HCT116 (cell line): ENCODE results near the gene NAA25. TPM values are rescaled to one million over a fixed set of nuclear protein-coding genes. Genes with fewer than 3 reads are reported as not detected.

ENCODE experiments used
- ATAC-seq: fragments of 200-7000 bp; cut with Tn5 transposase; 2 replicates; pipeline ENCODE4 v1.9.1; 2020; ENCODE audit warnings: mild to moderate bottlenecking, moderate library complexity
- BruUV-seq: library from RNA; stranded (reverse); fragments of 400-500 nt; replicated peaks from 2 replicates; lab custom pipeline; 2021; lab: Mats Ljungman, UMichigan
- CTCF ChIA-PET: fragments of 300-600 bp; sonication (Branson Sonifier 250); formaldehyde crosslinking; loops from one replicate; lab custom pipeline; 2021; ENCODE audit warnings: antibody characterized with exemption; lab: Charles Lee
- POLR2A ChIA-PET: fragments of 300-600, 350-600 bp; sonication (Branson Sonifier 250); formaldehyde crosslinking; loops from one replicate; lab custom pipeline; 2021; ENCODE audit warnings: antibody characterized with exemption; lab: Charles Lee
- RAD21 ChIA-PET, 2 experiments: fragments of 300-600 bp; sonication (Branson Sonifier 250); formaldehyde crosslinking; loops; one replicate each; lab custom pipeline; 2023; ENCODE audit warnings: low total read pairs in 2 of 2; ENCODE audit not compliant: uncharacterized antibody in 2 of 2, unreplicated experiment in 2 of 2, low non-redundant PET in 1 of 2; lab: Charles Lee
- DNase-seq: peaks from one replicate; pipeline ENCODE4 v3.0.0-alpha.2; 2010; ENCODE audit warnings: low read depth, low spot score
- H2AFZ ChIP-seq: fragments of 200-600 bp; shearing (Covaris generic), sonication (generic); 2 replicates; pipeline ENCODE4 v1.6.1; 2017; ENCODE audit warnings: low read depth, mixed run types, mixed read lengths, antibody characterized with exemption, low read length; ENCODE audit not compliant: poor library complexity, severe bottlenecking
- H3K27ac ChIP-seq: 2 replicates; pipeline ENCODE4 v1.5.1; 2012; ENCODE audit warnings: low read depth, low read length
- H3K27me3 ChIP-seq: fragments of 200-600 bp; sonication (generic); 2 replicates; pipeline ENCODE4 v1.6.1; 2016; ENCODE audit warnings: mixed run types, low read length, mixed read lengths; ENCODE audit not compliant: insufficient read depth
- H3K36me3 ChIP-seq, 2 experiments: fragments of 200-500 bp in 1 of 2; fragments of 200-600 bp in 1 of 2; sonication (Bioruptor generic) in 1 of 2; sonication (generic) in 1 of 2; 2 replicates each; pipeline versions ENCODE4 v1.5.1 to v1.6.1; 2014 to 2016; ENCODE audit warnings: low read length in 2 of 2, inconsistent platforms in 1 of 2, mixed read lengths in 1 of 2, mixed run types in 1 of 2; ENCODE audit not compliant: insufficient read depth in 2 of 2, control insufficient read depth in 1 of 2
- H3K4me1 ChIP-seq, 2 experiments: fragments of 200-600 bp in 1 of 2; sonication (generic) in 1 of 2; 2 replicates each; pipeline versions ENCODE4 v1.5.1 to v1.6.1; 2012 to 2017; ENCODE audit warnings: low read length in 2 of 2, inconsistent platforms in 1 of 2, mild to moderate bottlenecking in 1 of 2, mixed read lengths in 1 of 2, mixed run types in 1 of 2, moderate library complexity in 1 of 2; ENCODE audit not compliant: insufficient read depth in 2 of 2, control insufficient read depth in 1 of 2
- H3K4me2 ChIP-seq: fragments of 200-600 bp; sonication (generic); 2 replicates; pipeline ENCODE4 v1.6.1; 2017; ENCODE audit warnings: mixed run types, low read length, mixed read lengths
- H3K4me3 ChIP-seq, 2 experiments: fragments of 200-600 bp in 1 of 2; sonication (generic) in 1 of 2; replicated peaks in 1 of 2; 2 replicates each; pipeline ENCODE4 v1.5.1; 2011 to 2016; ENCODE audit warnings: low read length in 2 of 2, control low read depth in 1 of 2, low read depth in 1 of 2, mild to moderate bottlenecking in 1 of 2, mixed read lengths in 1 of 2, mixed run types in 1 of 2
- H3K79me2 ChIP-seq: fragments of 200-600 bp; sonication (generic); 2 replicates; pipeline ENCODE4 v1.6.1; 2017; ENCODE audit warnings: mild to moderate bottlenecking, mixed run types, low read length, moderate library complexity, mixed read lengths; ENCODE audit not compliant: insufficient read depth
- H3K9ac ChIP-seq: fragments of 200-600 bp; sonication (generic); 2 replicates; pipeline ENCODE4 v1.6.1; 2016; ENCODE audit warnings: low read length, mixed read lengths
- H3K9me2 ChIP-seq: fragments of 200-600 bp; sonication (generic), shearing (Covaris generic); 2 replicates; pipeline ENCODE4 v1.6.1; 2017; ENCODE audit warnings: mixed run types, mild to moderate bottlenecking, moderate library complexity; ENCODE audit not compliant: insufficient read depth
- H3K9me3 ChIP-seq, 2 experiments: fragments of 200-500 bp in 1 of 2; fragments of 200-600 bp in 1 of 2; sonication (Bioruptor generic) in 1 of 2; sonication (generic) in 1 of 2; 2 replicates each; pipeline ENCODE4 v1.6.1; 2014 to 2017; ENCODE audit warnings: low read length in 2 of 2, mixed read lengths in 2 of 2, inconsistent platforms in 1 of 2, low read depth in 1 of 2, mild to moderate bottlenecking in 1 of 2, mixed run types in 1 of 2, moderate library complexity in 1 of 2; ENCODE audit not compliant: control insufficient read depth in 1 of 2, insufficient read depth in 1 of 2
- H4K20me1 ChIP-seq: fragments of 200-600 bp; sonication (generic), shearing (Covaris generic); 2 replicates; pipeline ENCODE4 v1.6.1; 2017; ENCODE audit warnings: mixed run types, mild to moderate bottlenecking, moderate library complexity; ENCODE audit not compliant: insufficient read depth
- ATF3 ChIP-seq: IDR thresholded peaks from 2 replicates; pipeline ENCODE4 v1.6.1; 2012
- CBX3 ChIP-seq: IDR thresholded peaks from 2 replicates; pipeline ENCODE4 v1.6.1; 2012; ENCODE audit warnings: low read depth
- CEBPB ChIP-seq: IDR thresholded peaks from 2 replicates; pipeline ENCODE4 v1.6.1; 2012; ENCODE audit warnings: low read depth
- CTCF ChIP-seq, 3 experiments: fragments of 200-600 bp in 1 of 3; sonication (generic) in 1 of 3; IDR thresholded peaks in 2 of 3; conservative IDR thresholded peaks in 1 of 3; 2 replicates each; pipeline ENCODE4 v1.5.1; 2012 to 2017; ENCODE audit warnings: low read depth in 2 of 3, low read length in 2 of 3, antibody characterized with exemption in 1 of 3, borderline replicate concordance in 1 of 3, control low read depth in 1 of 3, mild to moderate bottlenecking in 1 of 3, mixed read lengths in 1 of 3, mixed run types in 1 of 3, moderate library complexity in 1 of 3; ENCODE audit not compliant: insufficient read depth in 1 of 3
- EGR1 ChIP-seq: IDR thresholded peaks from 2 replicates; pipeline ENCODE4 v1.6.1; 2012; ENCODE audit warnings: low read depth
- ELF1 ChIP-seq: IDR thresholded peaks from 2 replicates; pipeline ENCODE4 v1.6.1; 2012; ENCODE audit warnings: low read depth, borderline replicate concordance
- EZH2phosphoT487 ChIP-seq: fragments of 200-600 bp; IDR thresholded peaks from 2 replicates; pipeline ENCODE4 v1.6.1; 2018; ENCODE audit warnings: antibody characterized with exemption, borderline replicate concordance
- POLR2A ChIP-seq: IDR thresholded peaks from 2 replicates; pipeline ENCODE4 v1.7.0; 2011; ENCODE audit warnings: borderline replicate concordance; ENCODE audit not compliant: insufficient read depth, insufficient read length; ENCODE audit errors: extremely low read depth
- POLR2AphosphoS5 ChIP-seq: IDR thresholded peaks from 2 replicates; pipeline ENCODE4 v1.6.1; 2011; ENCODE audit warnings: mild to moderate bottlenecking, low read depth, low read length, moderate library complexity
- RAD21 ChIP-seq: IDR thresholded peaks from 2 replicates; pipeline ENCODE4 v1.6.1; 2012; ENCODE audit warnings: low read depth, mild to moderate bottlenecking
- REST ChIP-seq: IDR thresholded peaks from 2 replicates; pipeline ENCODE4 v1.6.1; 2012; ENCODE audit warnings: low read depth
- SIN3A ChIP-seq: IDR thresholded peaks from 2 replicates; pipeline ENCODE4 v1.6.1; 2012; ENCODE audit warnings: low read depth
- SP1 ChIP-seq: IDR thresholded peaks from 2 replicates; pipeline ENCODE4 v1.6.1; 2012; ENCODE audit warnings: low read depth
- SRF ChIP-seq: IDR thresholded peaks from 2 replicates; pipeline ENCODE4 v1.6.1; 2012; ENCODE audit warnings: low read depth
- TCF7L2 ChIP-seq: IDR thresholded peaks from 2 replicates; pipeline ENCODE4 v1.7.0; 2011; ENCODE audit warnings: borderline replicate concordance, inconsistent platforms; ENCODE audit not compliant: insufficient read depth, insufficient read length; ENCODE audit errors: extremely low read depth
- ZBTB33 ChIP-seq: IDR thresholded peaks from 2 replicates; pipeline ENCODE4 v1.6.1; 2011; ENCODE audit warnings: mild to moderate bottlenecking, low read length, moderate library complexity; ENCODE audit not compliant: insufficient replicate concordance; ENCODE audit errors: extremely low read depth
- ZFX ChIP-seq: fragments of 450-650 bp; IDR thresholded peaks from 2 replicates; pipeline ENCODE4 v1.6.1; 2017
- intact Hi-C: fragments of 100-400 bp; cut with micrococcal nuclease; formaldehyde crosslinking; loops from 2 replicates; pipeline ENCODE4 v1.10.0; 2022
- total RNA-seq: library from RNA; stranded (reverse); gene quantifications from one replicate; pipeline ENCODE4 v1.2.1, GENCODE V29; 2021; ENCODE audit not compliant: unreplicated experiment

NAA25 gene
- total RNA-seq, 1 experiment from 2014 or later: 56.6 TPM

- no peak for TF ChIP-seq POLR2A
- TF ChIP-seq EZH2phosphoT487: no peak
- no peak for TF ChIP-seq SRF
- TF ChIP-seq CBX3: no peak
- no peak for TF ChIP-seq TCF7L2
- TF ChIP-seq ZFX: no peak
- TF ChIP-seq ZBTB33: no peak
- TF ChIP-seq ELF1: no peak
- no peak for TF ChIP-seq SP1
- TF ChIP-seq SIN3A: no peak
- TF ChIP-seq CTCF (IDR thresholded peaks at IDR 0.05 in 2 of 3, conservative IDR thresholded peaks at IDR 0.05 in 1 of 3; ENCODE audit: borderline replicate concordance in 1 of 3, insufficient read depth in 1 of 3, low read depth in 2 of 3, low read length in 2 of 3): no peak
- TF ChIP-seq CEBPB: no peak
- TF ChIP-seq RAD21: no peak
- no peak for TF ChIP-seq REST
- TF ChIP-seq ATF3: no peak
- TF ChIP-seq POLR2AphosphoS5: no peak
- TF ChIP-seq EGR1: no peak
- TF ChIP-seq, all 23 proteins: peak for 0
- CTCF ChIA-PET: no interaction called here
- Histone ChIP-seq H3K27me3 (no peaks in the 10 kb centered on the region), H3K27ac (no peak overlapping the region), H3K9ac (no peak overlapping the region), H3K4me3 (no peak overlapping the region), H3K9me3 (no peaks in the 10 kb centered on the region), H3K79me2 (no peaks in the 10 kb centered on the region), H3K36me3 (no peaks in the 10 kb centered on the region), H3K9me2 (no peaks in the 10 kb centered on the region), H4K20me1 (no peaks in the 10 kb centered on the region), H2AFZ (no peak overlapping the region), H3K4me1 (peaks cover 11 to 15% of the 10 kb centered on the region in 2 experiments), H3K4me2 (no peak overlapping the region)
- POLR2A ChIA-PET: interaction anchor here (1.2 to 1.4 kb wide), 2 partner anchors 9 to 11 kb away, joined by 3 read pairs; partner anchors contain the start of genes ERP29 and TMEM116
- intact Hi-C loops: no loop called here
- no TSS peak for BruUV-seq
- DNase-seq (no peak), ATAC-seq (no peak)
- RAD21 ChIA-PET: no interaction called here
These were observed 104.5 kb downstream of the NAA25 start for GRCh38 chr12:112004041-112004440.
